ENCODE measurements around the gene FYCO1. TPM values are rescaled to one million over a fixed set of nuclear protein-coding genes. Genes with fewer than 3 reads are reported as not detected.

Gene FYCO1
- total RNA-seq, 1 donor from 2014 or later = 14.9 TPM

GRCh38 chr3:45890405-45890804 lies 105.2 kb downstream of the FYCO1 start:
- H3K4me1 Mint-ChIP-seq = peaks cover 70% of the 10 kb centered on the region
- no peak for ATAC-seq (ENCODE audit: low read depth)
- intact Hi-C loops (cut with micrococcal nuclease) = loop anchor here (5.0 kb wide), 2 partner anchors 33 to 48 kb away; partner anchors contain the start of gene LZTFL1
- POLR2A ChIA-PET = no interaction called here
- H3K4me3 Mint-ChIP-seq = peak overlapping the region; percentile 25
- no peaks in the 10 kb centered on the region for H3K9me3 Mint-ChIP-seq
- no peaks in the 10 kb centered on the region for H3K27me3 Mint-ChIP-seq
- H3K27ac Mint-ChIP-seq = peak overlapping the region; percentile 54
- no peaks in the 10 kb centered on the region for H3K36me3 Mint-ChIP-seq (ENCODE audit: low read depth)
- CTCF ChIA-PET = no interaction called here
- no peak for DNase-seq
- TF ChIP-seq, protein P1, sequence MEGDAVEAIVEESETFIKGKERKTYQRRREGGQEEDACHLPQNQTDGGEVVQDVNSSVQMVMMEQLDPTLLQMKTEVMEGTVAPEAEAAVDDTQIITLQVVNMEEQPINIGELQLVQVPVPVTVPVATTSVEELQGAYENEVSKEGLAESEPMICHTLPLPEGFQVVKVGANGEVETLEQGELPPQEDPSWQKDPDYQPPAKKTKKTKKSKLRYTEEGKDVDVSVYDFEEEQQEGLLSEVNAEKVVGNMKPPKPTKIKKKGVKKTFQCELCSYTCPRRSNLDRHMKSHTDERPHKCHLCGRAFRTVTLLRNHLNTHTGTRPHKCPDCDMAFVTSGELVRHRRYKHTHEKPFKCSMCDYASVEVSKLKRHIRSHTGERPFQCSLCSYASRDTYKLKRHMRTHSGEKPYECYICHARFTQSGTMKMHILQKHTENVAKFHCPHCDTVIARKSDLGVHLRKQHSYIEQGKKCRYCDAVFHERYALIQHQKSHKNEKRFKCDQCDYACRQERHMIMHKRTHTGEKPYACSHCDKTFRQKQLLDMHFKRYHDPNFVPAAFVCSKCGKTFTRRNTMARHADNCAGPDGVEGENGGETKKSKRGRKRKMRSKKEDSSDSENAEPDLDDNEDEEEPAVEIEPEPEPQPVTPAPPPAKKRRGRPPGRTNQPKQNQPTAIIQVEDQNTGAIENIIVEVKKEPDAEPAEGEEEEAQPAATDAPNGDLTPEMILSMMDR (IDR thresholded peaks at IDR 0.05) = no peak

- TF ChIP-seq, protein P1 (IDR thresholded peaks at IDR 0.05) = no peak
- H3K27ac Mint-ChIP-seq = peak overlapping the region; percentile 26
- H3K4me1 Mint-ChIP-seq = peaks cover 61% of the 10 kb centered on the region
- intact Hi-C loops (cut with micrococcal nuclease) = no loop called here
- DNase-seq = no peak
- ATAC-seq (ENCODE audit: low read depth) = peak; percentile 55
- no peaks in the 10 kb centered on the region for H3K9me3 Mint-ChIP-seq
- ChIA-PET CTCF (interaction anchor here (1.4 kb wide), 1 partner anchor 46 kb away, joined by 3 read pairs; no protein-coding TSS in a partner anchor), POLR2A (interaction anchor here (0.6 kb wide), 2 partner anchors 11 to 15 kb away, joined by 3 to 8 read pairs; no protein-coding TSS in a partner anchor)
- H3K4me3 Mint-ChIP-seq = peak overlapping the region; percentile 21
- H3K27me3 Mint-ChIP-seq = peaks cover 3% of the 10 kb centered on the region
- no peaks in the 10 kb centered on the region for H3K36me3 Mint-ChIP-seq (ENCODE audit: low read depth)
These were observed 106.3 kb downstream of the FYCO1 start for GRCh38 chr3:45889337-45889736.

GRCh38 chr3:45887759-45888511 lies 107.7 kb downstream of the FYCO1 start:
- H3K27me3 Mint-ChIP-seq = peaks cover 3% of the 10 kb centered on the region
- H3K27ac Mint-ChIP-seq = no peak overlapping the region
- no peaks in the 10 kb centered on the region for H3K9me3 Mint-ChIP-seq
- no peaks in the 10 kb centered on the region for H3K36me3 Mint-ChIP-seq (ENCODE audit: low read depth)
- TF ChIP-seq, protein P1 (IDR thresholded peaks at IDR 0.05) = no peak
- ATAC-seq (ENCODE audit: low read depth) (no peak), DNase-seq (no peak)
- CTCF ChIA-PET = interaction anchor here (1.4 kb wide), 1 partner anchor 44 kb away, joined by 3 read pairs; no protein-coding TSS in a partner anchor
- peaks cover 47% of the 10 kb centered on the region for H3K4me1 Mint-ChIP-seq
- POLR2A ChIA-PET = no interaction called here
- H3K4me3 Mint-ChIP-seq = no peak overlapping the region
- intact Hi-C loops (cut with micrococcal nuclease) = no loop called here

DNA sequence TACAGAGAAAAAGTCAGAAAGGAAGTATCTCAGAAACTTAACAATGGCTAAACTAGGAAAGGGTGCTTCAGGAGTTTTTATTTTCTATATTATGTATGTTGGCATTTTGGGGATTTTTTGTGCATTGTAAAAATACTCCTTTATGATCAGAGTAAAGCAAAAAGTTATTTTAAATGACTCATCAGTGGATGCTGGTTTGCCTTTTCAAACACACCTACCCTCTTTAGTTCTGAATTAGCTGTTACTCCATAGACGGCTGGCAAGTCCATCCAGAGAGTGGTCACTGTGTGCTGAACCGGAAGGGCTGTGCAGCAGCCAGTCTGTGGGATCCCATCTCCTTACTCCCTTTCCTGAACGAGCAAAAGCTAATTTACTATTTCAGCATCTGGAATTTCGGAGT lies 108.3 kb downstream of the FYCO1 start:
- no peaks in the 10 kb centered on the region for H3K36me3 Mint-ChIP-seq (ENCODE audit: low read depth)
- H3K27me3 Mint-ChIP-seq = peaks cover 3% of the 10 kb centered on the region
- POLR2A ChIA-PET = no interaction called here
- H3K9me3 Mint-ChIP-seq = no peaks in the 10 kb centered on the region
- DNase-seq (no peak), ATAC-seq (ENCODE audit: low read depth) (no peak)
- H3K4me3 Mint-ChIP-seq = no peak overlapping the region
- H3K27ac Mint-ChIP-seq = no peak overlapping the region
- CTCF ChIA-PET = no interaction called here
- intact Hi-C loops (cut with micrococcal nuclease) = no loop called here
- H3K4me1 Mint-ChIP-seq = peaks cover 41% of the 10 kb centered on the region
- TF ChIP-seq, protein P1 (IDR thresholded peaks at IDR 0.05) = no peak

DNA sequence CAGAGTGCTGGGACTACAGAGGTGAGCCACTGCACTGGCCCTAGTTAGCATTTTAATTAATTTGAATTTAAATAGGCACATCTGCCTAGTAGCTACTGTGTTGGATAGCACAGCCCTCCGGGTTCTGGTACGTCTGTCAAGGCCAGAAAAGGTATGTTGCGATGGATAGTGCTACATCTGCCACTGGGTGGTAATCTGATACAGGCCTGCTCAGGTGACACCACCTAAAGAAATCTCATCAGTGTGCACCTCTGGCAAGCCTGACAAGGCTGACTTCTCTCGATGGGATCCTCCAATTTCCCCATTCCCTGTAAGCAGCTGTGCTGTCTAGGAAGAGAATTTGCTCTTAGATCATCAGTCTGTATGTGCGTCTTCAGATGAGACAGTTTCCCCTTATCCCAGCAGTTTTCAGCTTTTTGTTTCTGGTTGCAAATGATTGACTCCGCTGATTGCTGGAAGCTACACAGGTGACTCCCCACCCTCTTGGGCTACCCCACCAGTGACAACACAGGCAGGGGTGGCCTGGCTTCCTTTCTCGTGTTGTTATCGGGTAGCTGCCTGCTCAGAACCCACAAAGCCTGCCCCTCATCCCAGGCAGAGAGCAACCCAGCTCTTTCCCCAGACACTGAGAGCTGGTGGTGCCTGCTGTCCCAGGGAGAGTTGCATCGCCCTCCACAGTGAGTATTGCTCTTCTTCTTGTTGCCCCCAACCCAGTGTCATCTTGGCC lies 109.5 kb downstream of the FYCO1 start, which contains the start of gene CCR9:
Gene CCR9, plus strand, starts transcription at position 565 of the 727 bp plus-strand sequence. CDS start 8,391 bp downstream, outside the sequence.
- TF ChIP-seq, protein P1 (IDR thresholded peaks at IDR 0.05) = no peak
- ChIA-PET POLR2A (no interaction called here), CTCF (no interaction called here)
- Mint-ChIP-seq H3K27ac (no peak within 1 kb of the TSS), H3K36me3 (ENCODE audit: low read depth) (no peaks in the 10 kb centered on the region), H3K4me3 (no peak within 1 kb of the TSS), H3K27me3 (peaks cover 3% of the 10 kb centered on the region), H3K9me3 (no peaks in the 10 kb centered on the region), H3K4me1 (peaks cover 32% of the 10 kb centered on the region)
- DNase-seq = no peak
- intact Hi-C loops (cut with micrococcal nuclease) = no loop called here
- ATAC-seq (ENCODE audit: low read depth) = no peak
